GM12891 (cell line): ENCODE measurements around the gene MRPS23.

Experiments
- PAX5 ChIP-seq: IDR thresholded peaks from 2 replicates; pipeline ENCODE4 v1.6.1; 2011; ENCODE audit warnings: low read length, moderate library complexity, mild to moderate bottlenecking; ENCODE audit not compliant: insufficient read depth, severe bottlenecking
- POLR2A ChIP-seq: IDR thresholded peaks from 2 replicates; pipeline ENCODE4 v1.6.1; 2011; ENCODE audit warnings: low read depth, low read length, control low read depth
- POLR2AphosphoS5 ChIP-seq: IDR thresholded peaks from 2 replicates; pipeline ENCODE4 v1.6.1; 2011; ENCODE audit warnings: low read depth, low read length, control low read depth
- POU2F2 ChIP-seq: IDR thresholded peaks from 2 replicates; pipeline ENCODE4 v1.6.1; 2011; ENCODE audit warnings: low read depth, mild to moderate bottlenecking, control low read depth, low read length, moderate library complexity
- SPI1 ChIP-seq: IDR thresholded peaks from 2 replicates; pipeline ENCODE4 v1.6.1; 2011; ENCODE audit warnings: low read depth, low read length, control low read depth
- TAF1 ChIP-seq: IDR thresholded peaks from 2 replicates; pipeline ENCODE4 v1.6.1; 2011; ENCODE audit warnings: low read depth, low read length, control low read depth

DNA sequence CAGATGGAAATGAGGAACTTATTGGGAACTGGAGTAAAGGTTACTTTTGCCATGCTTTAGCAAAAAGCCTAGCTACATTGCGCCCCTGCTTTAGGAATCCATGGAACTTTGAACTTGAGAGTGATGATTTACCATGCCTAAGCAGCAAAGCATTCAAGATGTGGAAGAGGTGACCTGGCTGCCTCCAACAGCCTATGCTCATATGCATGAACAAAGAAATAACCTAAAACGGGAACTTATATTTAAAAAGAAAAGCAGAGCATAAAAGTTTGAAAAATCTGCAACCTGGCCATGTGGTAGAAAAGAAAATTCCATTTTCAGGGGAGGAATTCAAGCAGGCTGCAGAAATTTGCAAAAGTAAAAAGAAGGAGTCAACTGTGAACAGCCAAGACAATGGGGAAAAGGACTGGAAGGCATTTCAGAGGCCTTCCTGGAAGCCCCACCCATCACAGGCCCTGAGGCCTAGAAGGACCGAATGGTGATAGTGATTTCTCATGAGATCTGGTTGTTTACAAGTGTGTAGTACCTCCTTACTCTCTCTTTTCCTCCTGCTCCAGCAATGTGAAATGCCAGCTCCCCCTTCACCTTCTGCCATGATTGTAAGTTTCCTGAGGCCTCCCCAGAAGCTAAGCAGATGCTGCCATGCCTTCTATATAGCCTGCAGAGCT lies 48.7 kb downstream of the MRPS23 start:
- TF ChIP-seq SPI1 (no peak), POLR2AphosphoS5 (no peak), POLR2A (no peak), POU2F2 (no peak), TAF1 (no peak), PAX5 (no peak)
